GM12878 (cell line): Measurements from ENCODE around the gene HYI. TPM values are rescaled to one million over a fixed set of nuclear protein-coding genes. Genes with fewer than 3 reads are reported as not detected.

Source experiments
- ATAC-seq: fragments of 200-7000 bp; cut with Tn5 transposase; 3 replicates; pipeline ENCODE4 v1.9.1; 2020; ENCODE audit warnings: mild to moderate bottlenecking, moderate library complexity
- BruUV-seq: library from RNA; stranded (reverse); fragments of 400-500 nt; replicated peaks from 2 replicates; lab custom pipeline; 2021; lab: Mats Ljungman, UMichigan
- CTCF ChIA-PET: fragments of 300-600 bp; sonication (Branson Sonifier 250); formaldehyde crosslinking; extraction: SDS; loops from one replicate; lab custom pipeline; 2021; ENCODE audit warnings: inconsistent platforms; lab: Yijun Ruan, JAX
- POLR2A ChIA-PET: fragments of 350-600 bp; formaldehyde crosslinking; extraction: SDS; loops from one replicate; lab custom pipeline; 2021; ENCODE audit warnings: inconsistent platforms; lab: Charles Lee
- RAD21 ChIA-PET: fragments of 300-600 bp; sonication (Branson Sonifier 250); formaldehyde crosslinking; loops from one replicate; lab custom pipeline; 2023; ENCODE audit warnings: antibody characterized with exemption; ENCODE audit not compliant: unreplicated experiment; lab: Charles Lee
- SMC1A ChIA-PET: fragments of 300-600 bp; sonication (Branson Sonifier 250); formaldehyde crosslinking; loops from one replicate; lab custom pipeline; 2023; ENCODE audit not compliant: unreplicated experiment, uncharacterized antibody; lab: Charles Lee
- DNase-seq: peaks from one replicate; pipeline ENCODE4 v3.0.0-alpha.2; 2011; ENCODE audit warnings: low read depth, low spot score
- FAIRE-seq: peaks from 3 replicates; lab custom pipeline; 2011; peaks lifted over from hg19 to GRCh38; lab: Jason Lieb, UNC
- H2AFZ ChIP-seq: 2 replicates; pipeline ENCODE4 v1.6.0; 2011; ENCODE audit warnings: low read depth, low read length, control low read depth; ENCODE audit not compliant: control insufficient read depth
- H3K27ac ChIP-seq: 2 replicates; pipeline ENCODE4 v1.5.1; 2011; ENCODE audit warnings: control low read depth; ENCODE audit not compliant: control insufficient read depth, insufficient read depth
- H3K27me3 ChIP-seq, 2 experiments: replicated peaks in 1 of 2; 2 replicates each; pipeline versions ENCODE4 v1.6.0 to v1.6.1; 2011; ENCODE audit warnings: low read length in 1 of 2; ENCODE audit not compliant: control insufficient read depth in 2 of 2, insufficient read depth in 2 of 2
- H3K36me3 ChIP-seq, 2 experiments: 2 replicates each; pipeline ENCODE4 v1.5.1; 2011; ENCODE audit warnings: low read length in 1 of 2; ENCODE audit not compliant: control insufficient read depth in 2 of 2, insufficient read depth in 2 of 2
- H3K4me1 ChIP-seq: 2 replicates; pipeline ENCODE4 v1.6.1; 2011; ENCODE audit warnings: mild to moderate bottlenecking, low read length, moderate library complexity, mixed read lengths; ENCODE audit not compliant: control insufficient read depth, insufficient read depth
- H3K4me2 ChIP-seq: 2 replicates; pipeline ENCODE4 v1.6.0; 2011; ENCODE audit warnings: control low read depth; ENCODE audit not compliant: control insufficient read depth, insufficient read depth
- H3K4me3 ChIP-seq: fragments of 200-600 bp; sonication (generic); 2 replicates; pipeline ENCODE4 v1.5.1; 2016
- H3K79me2 ChIP-seq: 2 replicates; pipeline ENCODE4 v1.6.0; 2011; ENCODE audit warnings: low read length; ENCODE audit not compliant: control insufficient read depth, insufficient read depth
- H3K9ac ChIP-seq: 2 replicates; pipeline ENCODE4 v1.8.0; 2011; ENCODE audit warnings: low read length, control low read depth, mixed read lengths; ENCODE audit not compliant: control insufficient read depth, insufficient read depth
- H3K9me3 ChIP-seq: replicated peaks from 3 replicates; pipeline ENCODE4 v1.5.1; 2011; ENCODE audit warnings: mild to moderate bottlenecking, low read length; ENCODE audit not compliant: control insufficient read depth, insufficient read depth
- H4K20me1 ChIP-seq: 2 replicates; pipeline ENCODE4 v1.6.0; 2011; ENCODE audit not compliant: control insufficient read depth, insufficient read depth
- GATAD2B ChIP-seq: fragments of 450-650 bp; conservative IDR thresholded peaks from 2 replicates; pipeline ENCODE4 v1.6.1; 2017; ENCODE audit warnings: low read depth, mild to moderate bottlenecking, moderate library complexity
- HCFC1 ChIP-seq: fragments of 150-350 bp; IDR thresholded peaks from 2 replicates; pipeline ENCODE4 v1.6.1; 2014; ENCODE audit warnings: low read length
- IKZF1 ChIP-seq: fragments of 450-650 bp; conservative IDR thresholded peaks from 2 replicates; pipeline ENCODE4 v1.6.1; 2017; ENCODE audit warnings: antibody characterized with exemption, mild to moderate bottlenecking
- KAT2A ChIP-seq: conservative IDR thresholded peaks from 2 replicates; pipeline ENCODE4 v1.6.1; 2011; ENCODE audit warnings: low read depth, low read length; ENCODE audit not compliant: control insufficient read depth
- MYC ChIP-seq: IDR thresholded peaks from 2 replicates; pipeline ENCODE4 v1.6.1; 2011; ENCODE audit warnings: mild to moderate bottlenecking, low read length, moderate library complexity, inconsistent platforms; ENCODE audit not compliant: insufficient read depth, insufficient replicate concordance, insufficient read length, severe bottlenecking
- NFYA ChIP-seq: IDR thresholded peaks from 2 replicates; pipeline ENCODE4 v1.6.1; 2011; ENCODE audit warnings: low read depth, mild to moderate bottlenecking, low read length, improper control_type of control experiment, borderline replicate concordance
- SREBF2 ChIP-seq: IDR thresholded peaks from 2 replicates; pipeline ENCODE4 v1.6.1; 2012; ENCODE audit warnings: mild to moderate bottlenecking, low read length
- WGBS: methylation state at CpG from one replicate; pipeline ENCODE4 v1.1.6; 2016; ENCODE audit warnings: low lambda C conversion rate; ENCODE audit not compliant: insufficient replicate concordance, insufficient coverage; ENCODE audit errors: missing lambda C conversion rate; 5-methylcytosine and 5-hydroxymethylcytosine counted together
- in situ Hi-C: fragments of 300-500 bp; cut with MboI; formaldehyde crosslinking; loops from 9 replicates; pipeline ENCODE4 v1.14.3; 2018; ENCODE audit warnings: mixed read lengths
- intact Hi-C: fragments of 100-400 bp; cut with micrococcal nuclease; formaldehyde crosslinking; loops from one replicate; pipeline ENCODE4 v1.14.2; 2022; ENCODE audit not compliant: unreplicated experiment
- polyA plus RNA-seq, 11 experiments: library from polyadenylated mRNA; depleted of rRNA in 4 of 11; unstranded in 6 of 11; stranded (reverse) in 5 of 11; fragments of >200 nt; fragmentation: Nextera tagmentation in 4 of 11; fragmentation: Illumina TruSeq in 1 of 11; extraction: Ambion mirVana in 4 of 11; extraction: Trizol in 1 of 11; gene quantifications; 1 replicate in 1 of 11; 2 replicates in 10 of 11; pipeline versions ENCODE4 v1.2.1 to v1.2.3, GENCODE V29; 2011 to 2016; ENCODE audit warnings: inconsistent platforms in 2 of 11, missing spikeins in 2 of 11, low read depth in 1 of 11
- total RNA-seq, 4 experiments: library from RNA; depleted of rRNA in 3 of 4; stranded (reverse); fragments of >200 nt in 3 of 4; fragmentation: Illumina TruSeq in 1 of 4; extraction: Trizol in 1 of 4; gene quantifications; 2 replicates each; pipeline versions ENCODE4 v1.2.1 to v1.2.3, GENCODE V29; 2013 to 2021
- TF ChIP-seq, protein P1 (sequence below): fragments of 450-650 bp; IDR thresholded peaks from 2 replicates; pipeline ENCODE4 v1.6.1; 2017; ENCODE audit warnings: mild to moderate bottlenecking, moderate library complexity
- TF ChIP-seq, protein P2 (sequence below): IDR thresholded peaks from 2 replicates; pipeline ENCODE4 v1.6.1; 2012; ENCODE audit warnings: low read length, inconsistent platforms
- TF ChIP-seq, protein P3 (sequence below): fragments of 450-650 bp; IDR thresholded peaks from 2 replicates; pipeline ENCODE4 v1.6.1; 2017; ENCODE audit warnings: borderline replicate concordance
- TF ChIP-seq, protein P4 (sequence below): fragments of 450-650 bp; IDR thresholded peaks from 2 replicates; pipeline ENCODE4 v1.6.1; 2017; ENCODE audit warnings: mild to moderate bottlenecking, low read depth, inconsistent platforms; ENCODE audit not compliant: poor library complexity, severe bottlenecking

HYI gene
- total and polyA plus RNA-seq, 10 of the 15 experiments (the other 5 are each of a cell fraction or from before 2014, with no cell fraction given) = 0.27 to 5.5 (median 2.0) TPM

DNA sequence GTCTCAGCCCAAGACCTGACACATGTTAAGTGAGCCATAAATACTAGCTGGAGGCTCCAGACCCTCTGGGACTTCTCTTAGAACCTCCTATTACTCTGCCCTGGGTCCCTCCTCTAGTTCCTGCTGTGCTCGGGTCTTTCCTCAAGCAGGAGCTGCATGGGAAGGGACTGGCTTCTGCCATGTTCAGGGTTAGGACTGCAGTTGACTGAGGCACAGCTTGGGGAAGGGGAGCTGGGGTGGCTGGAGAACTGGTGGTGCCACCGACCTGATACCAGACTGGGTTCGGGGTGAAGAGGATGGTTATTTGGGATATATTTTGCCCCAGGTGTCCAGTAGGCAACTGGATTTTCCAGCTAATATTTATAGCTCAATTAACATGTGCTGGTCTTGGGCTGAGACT is 15.7 kb downstream of the HYI start (continued):
- no peak for TF ChIP-seq SREBF2
- no peak for TF ChIP-seq MYC
- no peak for TF ChIP-seq NFYA

DNA sequence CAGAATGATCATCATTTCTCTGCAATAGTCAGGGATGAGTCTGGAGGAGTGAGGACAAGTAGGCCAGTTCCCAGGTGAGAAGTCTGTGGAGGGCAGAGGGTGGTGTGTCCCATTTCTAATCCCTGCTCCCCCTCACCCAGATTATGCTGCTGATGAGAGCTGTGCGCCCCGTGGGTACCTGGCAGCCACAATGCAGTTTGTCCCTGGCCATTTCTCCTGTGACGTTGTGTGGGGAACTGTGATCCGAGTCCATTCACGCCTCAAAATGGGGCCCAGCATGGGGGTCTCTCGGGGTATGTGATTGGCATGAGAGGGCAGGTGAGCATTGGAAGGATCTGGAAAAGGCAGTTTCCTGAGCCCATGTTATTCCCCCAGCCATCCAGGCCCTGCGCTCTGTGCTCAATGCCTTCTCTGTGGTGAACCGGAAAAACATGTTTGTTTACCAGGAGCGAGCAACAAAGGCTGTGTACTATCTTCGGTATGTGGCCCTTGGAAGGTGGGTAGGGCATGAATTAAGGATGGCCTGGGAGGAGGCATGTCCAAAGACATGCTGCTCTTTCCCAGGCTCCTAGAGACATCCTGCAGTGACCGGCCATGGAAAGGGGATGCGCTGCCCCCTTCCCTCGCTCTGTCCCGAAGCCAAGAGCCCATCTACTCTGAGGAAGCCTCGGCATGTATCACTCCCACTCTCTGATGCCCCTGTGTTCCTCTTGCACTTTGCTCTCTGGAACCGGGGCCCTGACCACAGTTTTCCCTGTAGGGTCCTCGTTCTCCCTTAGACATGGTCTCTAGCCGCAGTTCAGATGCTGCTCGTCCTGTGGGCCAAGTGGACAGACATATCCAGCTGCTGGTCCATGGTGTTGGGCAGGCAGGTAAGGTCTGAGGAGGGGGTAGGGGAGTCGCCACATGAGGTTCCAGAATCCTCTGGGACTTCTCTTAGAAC is 16.4 kb downstream of the HYI start:
- 97% methylated on average over 20 of the region's 20 CpGs for WGBS
- Histone ChIP-seq H4K20me1 (0 out of 2 replicates have a peak, but pooled peaks cover 4% of the 10 kb centered on the region), H3K4me3 (no peak overlapping the region), H3K27ac (no peak overlapping the region), H3K9ac (no peak overlapping the region), H3K27me3 (no peaks in the 10 kb centered on the region), H3K4me2 (no peak overlapping the region), H2AFZ (no peak overlapping the region), H3K4me1 (no peaks in the 10 kb centered on the region), H3K36me3 (peaks cover 10 to 41% of the 10 kb centered on the region in 2 experiments), H3K79me2 (no peaks in the 10 kb centered on the region), H3K9me3 (no peaks in the 10 kb centered on the region)
- RAD21 ChIA-PET = no interaction called here
- POLR2A ChIA-PET = no interaction called here
- ATAC-seq (no peak), FAIRE-seq (no peak), DNase-seq (no peak)
- intact Hi-C loops = no loop called here
- in situ Hi-C loops = no loop called here
- CTCF ChIA-PET = interaction anchor here (1.0 kb wide), 1 partner anchor 210 kb away, joined by 3 read pairs; no protein-coding TSS in a partner anchor
- SMC1A ChIA-PET = interaction anchor here (0.6 to 0.9 kb wide), 2 partner anchors 56 to 211 kb away, joined by 3 read pairs; no protein-coding TSS in a partner anchor
- BruUV-seq = no TSS peak
- TF ChIP-seq HCFC1 (no peak), KAT2A (no peak), IKZF1 (no peak), GATAD2B (no peak)
- TF ChIP-seq, protein P1, sequence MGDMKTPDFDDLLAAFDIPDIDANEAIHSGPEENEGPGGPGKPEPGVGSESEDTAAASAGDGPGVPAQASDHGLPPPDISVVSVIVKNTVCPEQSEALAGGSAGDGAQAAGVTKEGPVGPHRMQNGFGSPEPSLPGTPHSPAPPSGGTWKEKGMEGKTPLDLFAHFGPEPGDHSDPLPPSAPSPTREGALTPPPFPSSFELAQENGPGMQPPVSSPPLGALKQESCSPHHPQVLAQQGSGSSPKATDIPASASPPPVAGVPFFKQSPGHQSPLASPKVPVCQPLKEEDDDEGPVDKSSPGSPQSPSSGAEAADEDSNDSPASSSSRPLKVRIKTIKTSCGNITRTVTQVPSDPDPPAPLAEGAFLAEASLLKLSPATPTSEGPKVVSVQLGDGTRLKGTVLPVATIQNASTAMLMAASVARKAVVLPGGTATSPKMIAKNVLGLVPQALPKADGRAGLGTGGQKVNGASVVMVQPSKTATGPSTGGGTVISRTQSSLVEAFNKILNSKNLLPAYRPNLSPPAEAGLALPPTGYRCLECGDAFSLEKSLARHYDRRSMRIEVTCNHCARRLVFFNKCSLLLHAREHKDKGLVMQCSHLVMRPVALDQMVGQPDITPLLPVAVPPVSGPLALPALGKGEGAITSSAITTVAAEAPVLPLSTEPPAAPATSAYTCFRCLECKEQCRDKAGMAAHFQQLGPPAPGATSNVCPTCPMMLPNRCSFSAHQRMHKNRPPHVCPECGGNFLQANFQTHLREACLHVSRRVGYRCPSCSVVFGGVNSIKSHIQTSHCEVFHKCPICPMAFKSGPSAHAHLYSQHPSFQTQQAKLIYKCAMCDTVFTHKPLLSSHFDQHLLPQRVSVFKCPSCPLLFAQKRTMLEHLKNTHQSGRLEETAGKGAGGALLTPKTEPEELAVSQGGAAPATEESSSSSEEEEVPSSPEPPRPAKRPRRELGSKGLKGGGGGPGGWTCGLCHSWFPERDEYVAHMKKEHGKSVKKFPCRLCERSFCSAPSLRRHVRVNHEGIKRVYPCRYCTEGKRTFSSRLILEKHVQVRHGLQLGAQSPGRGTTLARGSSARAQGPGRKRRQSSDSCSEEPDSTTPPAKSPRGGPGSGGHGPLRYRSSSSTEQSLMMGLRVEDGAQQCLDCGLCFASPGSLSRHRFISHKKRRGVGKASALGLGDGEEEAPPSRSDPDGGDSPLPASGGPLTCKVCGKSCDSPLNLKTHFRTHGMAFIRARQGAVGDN = no peak
- TF ChIP-seq, protein P2, sequence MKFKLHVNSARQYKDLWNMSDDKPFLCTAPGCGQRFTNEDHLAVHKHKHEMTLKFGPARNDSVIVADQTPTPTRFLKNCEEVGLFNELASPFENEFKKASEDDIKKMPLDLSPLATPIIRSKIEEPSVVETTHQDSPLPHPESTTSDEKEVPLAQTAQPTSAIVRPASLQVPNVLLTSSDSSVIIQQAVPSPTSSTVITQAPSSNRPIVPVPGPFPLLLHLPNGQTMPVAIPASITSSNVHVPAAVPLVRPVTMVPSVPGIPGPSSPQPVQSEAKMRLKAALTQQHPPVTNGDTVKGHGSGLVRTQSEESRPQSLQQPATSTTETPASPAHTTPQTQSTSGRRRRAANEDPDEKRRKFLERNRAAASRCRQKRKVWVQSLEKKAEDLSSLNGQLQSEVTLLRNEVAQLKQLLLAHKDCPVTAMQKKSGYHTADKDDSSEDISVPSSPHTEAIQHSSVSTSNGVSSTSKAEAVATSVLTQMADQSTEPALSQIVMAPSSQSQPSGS = no peak
- TF ChIP-seq, protein P3, sequence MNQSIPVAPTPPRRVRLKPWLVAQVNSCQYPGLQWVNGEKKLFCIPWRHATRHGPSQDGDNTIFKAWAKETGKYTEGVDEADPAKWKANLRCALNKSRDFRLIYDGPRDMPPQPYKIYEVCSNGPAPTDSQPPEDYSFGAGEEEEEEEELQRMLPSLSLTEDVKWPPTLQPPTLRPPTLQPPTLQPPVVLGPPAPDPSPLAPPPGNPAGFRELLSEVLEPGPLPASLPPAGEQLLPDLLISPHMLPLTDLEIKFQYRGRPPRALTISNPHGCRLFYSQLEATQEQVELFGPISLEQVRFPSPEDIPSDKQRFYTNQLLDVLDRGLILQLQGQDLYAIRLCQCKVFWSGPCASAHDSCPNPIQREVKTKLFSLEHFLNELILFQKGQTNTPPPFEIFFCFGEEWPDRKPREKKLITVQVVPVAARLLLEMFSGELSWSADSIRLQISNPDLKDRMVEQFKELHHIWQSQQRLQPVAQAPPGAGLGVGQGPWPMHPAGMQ = no peak
- TF ChIP-seq, protein P4, sequence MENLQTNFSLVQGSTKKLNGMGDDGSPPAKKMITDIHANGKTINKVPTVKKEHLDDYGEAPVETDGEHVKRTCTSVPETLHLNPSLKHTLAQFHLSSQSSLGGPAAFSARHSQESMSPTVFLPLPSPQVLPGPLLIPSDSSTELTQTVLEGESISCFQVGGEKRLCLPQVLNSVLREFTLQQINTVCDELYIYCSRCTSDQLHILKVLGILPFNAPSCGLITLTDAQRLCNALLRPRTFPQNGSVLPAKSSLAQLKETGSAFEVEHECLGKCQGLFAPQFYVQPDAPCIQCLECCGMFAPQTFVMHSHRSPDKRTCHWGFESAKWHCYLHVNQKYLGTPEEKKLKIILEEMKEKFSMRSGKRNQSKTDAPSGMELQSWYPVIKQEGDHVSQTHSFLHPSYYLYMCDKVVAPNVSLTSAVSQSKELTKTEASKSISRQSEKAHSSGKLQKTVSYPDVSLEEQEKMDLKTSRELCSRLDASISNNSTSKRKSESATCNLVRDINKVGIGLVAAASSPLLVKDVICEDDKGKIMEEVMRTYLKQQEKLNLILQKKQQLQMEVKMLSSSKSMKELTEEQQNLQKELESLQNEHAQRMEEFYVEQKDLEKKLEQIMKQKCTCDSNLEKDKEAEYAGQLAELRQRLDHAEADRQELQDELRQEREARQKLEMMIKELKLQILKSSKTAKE = no peak
